Tibial nerve (tissue), 4 donors: ENCODE measurements around the gene TMC8.
"Not testable (repeated sequence)": the region's sequence is repeated elsewhere in the genome, so short reads cannot be mapped to it uniquely, and the experiment has no call there.

Source experiments
- CTCF ChIP-seq, 5 experiments: fragments of 200-600 bp in 3 of 5; fragments of 450-650 bp in 2 of 5; sonication (generic) in 3 of 5; IDR thresholded peaks; one replicate each; pipeline ENCODE4 v1.5.1; 2016 to 2019; ENCODE audit warnings: antibody characterized with exemption in 5 of 5, mild to moderate bottlenecking in 3 of 5, moderate library complexity in 2 of 5
- EP300 ChIP-seq, 2 donors: sonication (generic); formaldehyde crosslinking; IDR thresholded peaks; one replicate each; pipeline ENCODE4 v1.6.1; 2017; ENCODE audit warnings: antibody characterized with exemption in 2 of 2, mild to moderate bottlenecking in 1 of 2

- not testable (repeated sequence) for TF ChIP-seq EP300, CTCF (IDR thresholded peaks at IDR 0.05)
Observed at GRCh38 chr17:78115803-78116202, 14.8 kb upstream of the TMC8 start.
